ENCODE measurements around the gene CREB3.

DNA sequence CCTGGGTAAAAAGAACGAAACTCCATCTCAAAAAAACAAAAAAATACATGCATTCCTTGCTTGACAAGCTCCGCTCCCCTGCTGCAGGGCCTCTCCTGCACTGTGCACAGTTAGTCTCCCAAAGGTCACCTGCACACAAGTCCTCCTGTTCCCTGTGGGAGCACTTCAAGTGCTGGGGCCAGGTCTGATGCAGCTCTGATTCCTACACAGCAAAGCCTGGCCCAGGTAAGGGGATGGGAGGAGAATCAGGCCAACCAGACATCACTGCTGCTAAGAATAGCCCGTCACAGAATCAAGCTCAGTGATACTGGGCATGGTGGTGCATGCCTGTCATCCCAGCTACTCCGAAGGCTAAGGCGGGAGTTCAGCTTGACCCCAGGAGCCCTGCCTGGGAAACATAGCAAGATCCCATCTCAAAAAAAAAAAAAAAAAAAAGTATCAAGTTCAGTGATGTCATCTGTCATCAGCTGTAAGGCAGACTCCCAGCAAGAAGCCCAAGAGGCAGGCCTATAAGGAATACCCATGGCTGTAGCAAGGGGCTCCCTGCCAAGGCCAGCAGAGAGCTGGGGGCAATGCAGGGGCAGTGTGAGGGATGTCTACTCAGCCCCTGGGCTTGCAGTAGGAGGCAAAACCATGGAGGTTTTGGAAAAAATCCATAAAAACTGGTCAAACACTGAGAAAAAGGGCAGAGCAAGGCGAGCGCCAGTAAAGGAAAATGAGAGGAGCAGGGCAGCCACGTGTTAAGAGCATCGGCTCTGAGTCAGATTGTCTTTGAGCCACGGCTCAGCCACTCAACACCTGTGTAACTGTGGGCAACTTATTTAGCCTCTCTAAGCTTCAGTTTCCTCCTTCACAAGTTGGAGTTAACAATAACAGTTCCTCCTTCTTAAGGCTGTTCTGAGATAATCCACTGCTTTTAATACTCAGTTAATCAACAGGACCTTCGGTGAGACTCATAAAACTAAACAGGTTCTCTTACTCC is 46.0 kb upstream of the CREB3 start:
- TF ChIP-seq CTCF (conservative IDR thresholded peaks at IDR 0.05; ENCODE audit: low read depth in 2 of 2) (no peak), STAT1 (IDR thresholded peaks at IDR 0.05; ENCODE audit: unreplicated experiment) (no peak), EZH2phosphoT487 (IDR thresholded peaks at IDR 0.05; ENCODE audit: unreplicated experiment) (no peak), EZH2 (IDR thresholded peaks at IDR 0.05; ENCODE audit: low read depth, unreplicated experiment) (no peak)
- TF ChIP-seq, protein P1, sequence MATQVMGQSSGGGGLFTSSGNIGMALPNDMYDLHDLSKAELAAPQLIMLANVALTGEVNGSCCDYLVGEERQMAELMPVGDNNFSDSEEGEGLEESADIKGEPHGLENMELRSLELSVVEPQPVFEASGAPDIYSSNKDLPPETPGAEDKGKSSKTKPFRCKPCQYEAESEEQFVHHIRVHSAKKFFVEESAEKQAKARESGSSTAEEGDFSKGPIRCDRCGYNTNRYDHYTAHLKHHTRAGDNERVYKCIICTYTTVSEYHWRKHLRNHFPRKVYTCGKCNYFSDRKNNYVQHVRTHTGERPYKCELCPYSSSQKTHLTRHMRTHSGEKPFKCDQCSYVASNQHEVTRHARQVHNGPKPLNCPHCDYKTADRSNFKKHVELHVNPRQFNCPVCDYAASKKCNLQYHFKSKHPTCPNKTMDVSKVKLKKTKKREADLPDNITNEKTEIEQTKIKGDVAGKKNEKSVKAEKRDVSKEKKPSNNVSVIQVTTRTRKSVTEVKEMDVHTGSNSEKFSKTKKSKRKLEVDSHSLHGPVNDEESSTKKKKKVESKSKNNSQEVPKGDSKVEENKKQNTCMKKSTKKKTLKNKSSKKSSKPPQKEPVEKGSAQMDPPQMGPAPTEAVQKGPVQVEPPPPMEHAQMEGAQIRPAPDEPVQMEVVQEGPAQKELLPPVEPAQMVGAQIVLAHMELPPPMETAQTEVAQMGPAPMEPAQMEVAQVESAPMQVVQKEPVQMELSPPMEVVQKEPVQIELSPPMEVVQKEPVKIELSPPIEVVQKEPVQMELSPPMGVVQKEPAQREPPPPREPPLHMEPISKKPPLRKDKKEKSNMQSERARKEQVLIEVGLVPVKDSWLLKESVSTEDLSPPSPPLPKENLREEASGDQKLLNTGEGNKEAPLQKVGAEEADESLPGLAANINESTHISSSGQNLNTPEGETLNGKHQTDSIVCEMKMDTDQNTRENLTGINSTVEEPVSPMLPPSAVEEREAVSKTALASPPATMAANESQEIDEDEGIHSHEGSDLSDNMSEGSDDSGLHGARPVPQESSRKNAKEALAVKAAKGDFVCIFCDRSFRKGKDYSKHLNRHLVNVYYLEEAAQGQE (IDR thresholded peaks at IDR 0.05; ENCODE audit: unreplicated experiment), result no peak
